Effector memory CD4-positive, alpha-beta T cell (primary cell): ENCODE measurements around the gene PTPRK.

ENCODE experiments used
- DNase-seq, 3 donors: peaks; one replicate each; pipeline ENCODE4 v3.0.0-alpha.2; 2020
- H3K27ac ChIP-seq: 2 replicates; pipeline ENCODE4 v1.7.0; 2013; ENCODE audit warnings: mild to moderate bottlenecking, low read length, moderate library complexity; ENCODE audit not compliant: insufficient read depth, poor library complexity, severe bottlenecking
- H3K27me3 ChIP-seq: replicated peaks from 2 replicates; pipeline ENCODE4 v1.7.0; 2013; ENCODE audit warnings: mild to moderate bottlenecking, low read length; ENCODE audit not compliant: insufficient read depth, control insufficient read depth, poor library complexity, severe bottlenecking
- H3K36me3 ChIP-seq: 2 replicates; pipeline ENCODE4 v1.7.0; 2013; ENCODE audit warnings: mild to moderate bottlenecking, low read length, moderate library complexity; ENCODE audit not compliant: control insufficient read depth, insufficient read depth
- H3K4me1 ChIP-seq: 2 replicates; pipeline ENCODE4 v1.7.0; 2013; ENCODE audit warnings: low read length, mild to moderate bottlenecking; ENCODE audit not compliant: control insufficient read depth, insufficient read depth, poor library complexity, severe bottlenecking
- H3K4me3 ChIP-seq: 2 replicates; pipeline ENCODE4 v1.7.0; 2013; ENCODE audit warnings: low read length, low read depth, mild to moderate bottlenecking; ENCODE audit not compliant: insufficient read depth, poor library complexity, severe bottlenecking
- H3K9me3 ChIP-seq: 2 replicates; pipeline ENCODE4 v1.7.0; 2013; ENCODE audit warnings: mild to moderate bottlenecking, low read length, moderate library complexity; ENCODE audit not compliant: control insufficient read depth

Gene PTPRK

DNA sequence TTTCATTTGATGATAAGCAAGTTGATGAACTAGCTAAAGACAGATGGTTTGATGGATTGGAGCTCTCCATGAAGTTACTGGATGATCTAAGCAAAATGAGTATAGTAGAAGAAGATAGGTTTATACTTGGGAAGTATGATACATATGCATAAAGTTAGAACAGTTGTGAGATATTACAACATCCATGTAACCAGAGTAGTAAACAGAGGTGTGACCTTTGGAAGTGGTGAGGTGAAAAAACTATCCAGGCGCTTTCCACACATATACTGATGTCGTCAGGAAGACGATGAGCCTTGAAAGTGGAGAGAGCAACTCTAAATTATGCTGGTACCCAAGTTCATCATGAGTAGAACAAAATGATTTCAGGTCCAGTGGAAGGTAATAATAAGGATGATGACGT, 271.0 kb downstream of the PTPRK start:
- Histone ChIP-seq H3K4me1 (no peaks in the 10 kb centered on the region), H3K9me3 (no peaks in the 10 kb centered on the region), H3K36me3 (no peaks in the 10 kb centered on the region), H3K27me3 (no peaks in the 10 kb centered on the region), H3K4me3 (no peak overlapping the region), H3K27ac (no peak overlapping the region)
- no peak for DNase-seq

DNA sequence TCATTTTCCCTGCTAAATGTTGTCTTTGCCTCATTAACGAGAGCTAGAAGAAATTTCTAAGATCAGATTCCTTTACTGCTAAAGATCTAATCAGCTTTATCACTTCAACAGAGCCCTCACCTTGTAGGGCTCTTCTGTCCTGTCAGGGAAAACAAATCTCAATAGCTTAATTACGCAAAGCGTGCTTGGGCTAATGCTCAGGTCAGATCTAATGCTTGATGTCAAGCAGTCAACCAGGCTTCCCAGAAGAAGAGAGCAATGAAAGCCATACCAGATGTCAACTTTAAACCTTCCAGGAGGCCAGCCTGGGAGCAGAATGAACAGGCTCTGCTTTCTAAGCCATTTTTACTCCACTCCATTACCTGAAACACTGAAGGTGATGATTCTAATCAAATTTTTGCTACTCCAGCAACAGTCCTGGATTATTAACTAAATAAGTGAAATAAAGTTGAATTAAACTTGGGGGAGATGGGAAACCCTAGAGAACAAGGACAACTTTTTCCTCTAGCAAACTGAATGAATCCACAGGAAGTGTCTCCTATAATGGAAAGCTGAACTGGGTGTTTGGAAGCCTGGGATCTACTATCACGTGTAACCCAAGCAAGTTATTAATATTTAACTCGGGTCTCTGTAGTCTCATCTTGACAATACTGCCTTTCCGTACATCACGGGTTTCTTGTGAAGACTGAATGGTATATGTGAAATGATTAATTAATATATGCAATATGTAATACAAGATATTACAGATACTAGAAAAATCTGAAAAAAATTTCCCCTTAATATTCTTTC, 273.7 kb downstream of the PTPRK start:
- H3K36me3 ChIP-seq, result no peaks in the 10 kb centered on the region
- H3K4me3 ChIP-seq, result no peak overlapping the region
- H3K4me1 ChIP-seq, result no peaks in the 10 kb centered on the region
- no peak for DNase-seq
- no peaks in the 10 kb centered on the region for H3K27me3 ChIP-seq
- no peak overlapping the region for H3K27ac ChIP-seq
- no peaks in the 10 kb centered on the region for H3K9me3 ChIP-seq

- Histone ChIP-seq H3K4me3 (no peak overlapping the region), H3K27me3 (no peaks in the 10 kb centered on the region), H3K27ac (no peak overlapping the region), H3K9me3 (no peaks in the 10 kb centered on the region), H3K36me3 (no peaks in the 10 kb centered on the region), H3K4me1 (no peaks in the 10 kb centered on the region)
- no peak for DNase-seq
Measured at GRCh38 chr6:128244751-128245405, 275.5 kb downstream of the PTPRK start.

DNA sequence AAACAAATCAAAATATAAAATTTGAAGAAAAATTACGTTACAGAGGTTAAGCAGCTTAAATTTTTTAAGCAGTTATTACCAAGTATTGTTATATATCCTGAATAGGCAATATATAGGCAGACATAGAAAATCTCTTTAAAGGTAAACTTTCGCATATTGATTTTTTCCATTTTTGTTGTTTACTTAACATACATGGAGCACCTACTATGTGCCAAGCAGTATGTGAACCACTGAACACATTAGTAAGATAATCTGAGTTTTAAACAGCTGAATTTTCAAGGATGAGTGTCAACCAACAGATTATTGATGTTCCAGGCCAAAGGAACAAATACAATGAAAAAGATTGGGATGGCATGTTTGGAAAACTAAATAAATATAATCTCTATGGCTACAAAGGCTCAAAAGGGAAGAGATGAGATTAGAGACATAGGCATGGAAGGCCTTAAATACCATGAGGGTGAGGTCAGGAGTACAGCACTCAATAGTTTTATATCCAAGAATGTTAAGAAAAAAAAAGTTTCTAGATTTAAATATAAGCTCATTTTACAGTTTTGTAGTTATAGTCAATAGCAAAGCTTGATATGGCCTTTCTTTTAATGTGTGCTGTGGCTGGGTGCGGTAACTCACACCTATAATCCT, 277.5 kb downstream of the PTPRK start:
- no peaks in the 10 kb centered on the region for H3K4me1 ChIP-seq
- H3K27me3 ChIP-seq, result no peaks in the 10 kb centered on the region
- no peaks in the 10 kb centered on the region for H3K36me3 ChIP-seq
- no peak overlapping the region for H3K27ac ChIP-seq
- H3K4me3 ChIP-seq, result no peak overlapping the region
- no peaks in the 10 kb centered on the region for H3K9me3 ChIP-seq
- DNase-seq, result no peak

DNA sequence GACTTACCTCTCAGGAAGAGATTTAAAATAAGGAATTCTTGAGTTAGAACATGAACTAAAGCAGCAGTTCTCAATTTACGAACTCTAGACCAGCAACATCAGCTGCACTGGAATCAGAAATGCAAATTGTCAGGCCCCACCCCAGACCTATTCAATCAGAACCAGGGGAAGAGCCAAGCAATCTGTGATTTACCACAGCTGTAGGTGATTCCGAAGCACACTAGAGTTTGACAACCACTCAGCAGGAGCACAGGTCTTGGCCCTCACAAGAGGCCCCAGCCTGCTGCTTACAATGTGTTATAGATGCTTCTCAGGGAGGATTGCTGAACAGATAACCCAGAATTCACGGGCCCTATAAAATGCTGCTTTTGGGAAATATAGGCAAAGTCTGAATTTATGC, 279.2 kb downstream of the PTPRK start:
- no peak for DNase-seq
- H3K27ac ChIP-seq, result no peak overlapping the region
- H3K4me1 ChIP-seq, result no peaks in the 10 kb centered on the region

GRCh38 chr6:128240024-128240428, 280.4 kb downstream of the PTPRK start:
- no peak overlapping the region for H3K27ac ChIP-seq
- no peaks in the 10 kb centered on the region for H3K9me3 ChIP-seq
- no peaks in the 10 kb centered on the region for H3K36me3 ChIP-seq
- DNase-seq, result no peak
- H3K4me1 ChIP-seq, result no peaks in the 10 kb centered on the region
- H3K4me3 ChIP-seq, result no peak overlapping the region
- H3K27me3 ChIP-seq, result no peaks in the 10 kb centered on the region

More for the DNA sequence above, 279.2 kb downstream of the PTPRK start:
- Histone ChIP-seq H3K27me3 (no peaks in the 10 kb centered on the region), H3K4me3 (no peak overlapping the region), H3K36me3 (no peaks in the 10 kb centered on the region), H3K9me3 (no peaks in the 10 kb centered on the region)

GRCh38 chr6:128239146-128239545, 281.3 kb downstream of the PTPRK start:
- Histone ChIP-seq H3K27ac (no peak overlapping the region), H3K9me3 (no peaks in the 10 kb centered on the region), H3K36me3 (no peaks in the 10 kb centered on the region), H3K27me3 (no peaks in the 10 kb centered on the region), H3K4me3 (no peak overlapping the region), H3K4me1 (no peaks in the 10 kb centered on the region)
- no peak for DNase-seq

- Histone ChIP-seq H3K27ac (no peak overlapping the region), H3K9me3 (no peaks in the 10 kb centered on the region), H3K36me3 (no peaks in the 10 kb centered on the region), H3K4me3 (no peak overlapping the region), H3K4me1 (no peaks in the 10 kb centered on the region), H3K27me3 (no peaks in the 10 kb centered on the region)
- no peak for DNase-seq
Measured at GRCh38 chr6:128238225-128238624, 282.2 kb downstream of the PTPRK start.

DNA sequence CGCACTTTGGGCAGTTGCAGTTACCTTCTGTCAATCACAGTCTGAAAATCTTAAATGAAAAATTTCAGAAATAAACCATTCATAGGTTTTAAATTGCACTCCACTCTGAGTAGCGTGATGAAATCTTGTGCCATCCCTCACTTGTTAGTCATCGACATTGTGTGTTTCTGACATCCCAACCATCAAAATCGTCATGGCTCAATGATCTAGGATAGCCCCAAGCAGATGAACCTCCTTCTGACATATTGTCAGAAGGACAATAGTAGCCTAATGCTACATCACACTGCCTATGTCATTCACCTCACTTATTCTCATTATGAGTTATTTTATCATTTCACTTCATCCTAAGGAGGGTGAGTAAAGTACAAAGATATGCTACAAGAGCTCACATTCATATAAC, 284.8 kb downstream of the PTPRK start:
- no peaks in the 10 kb centered on the region for H3K36me3 ChIP-seq
- H3K9me3 ChIP-seq, result no peaks in the 10 kb centered on the region
- no peaks in the 10 kb centered on the region for H3K27me3 ChIP-seq
- H3K4me1 ChIP-seq, result no peaks in the 10 kb centered on the region
- H3K27ac ChIP-seq, result no peak overlapping the region
- DNase-seq, result no peak
- H3K4me3 ChIP-seq, result no peak overlapping the region

- H3K27ac ChIP-seq, result no peak overlapping the region
- no peaks in the 10 kb centered on the region for H3K4me1 ChIP-seq
- H3K4me3 ChIP-seq, result no peak overlapping the region
- no peak for DNase-seq
- H3K27me3 ChIP-seq, result no peaks in the 10 kb centered on the region
- H3K36me3 ChIP-seq, result no peaks in the 10 kb centered on the region
- no peaks in the 10 kb centered on the region for H3K9me3 ChIP-seq
Measured at GRCh38 chr6:128233531-128233930, 286.9 kb downstream of the PTPRK start.
